ENCODE results near the gene AP1AR.
A peak's percentile ranks its signal among the peaks of the same experiment; 100 is the strongest.

The AP1AR gene

DNA sequence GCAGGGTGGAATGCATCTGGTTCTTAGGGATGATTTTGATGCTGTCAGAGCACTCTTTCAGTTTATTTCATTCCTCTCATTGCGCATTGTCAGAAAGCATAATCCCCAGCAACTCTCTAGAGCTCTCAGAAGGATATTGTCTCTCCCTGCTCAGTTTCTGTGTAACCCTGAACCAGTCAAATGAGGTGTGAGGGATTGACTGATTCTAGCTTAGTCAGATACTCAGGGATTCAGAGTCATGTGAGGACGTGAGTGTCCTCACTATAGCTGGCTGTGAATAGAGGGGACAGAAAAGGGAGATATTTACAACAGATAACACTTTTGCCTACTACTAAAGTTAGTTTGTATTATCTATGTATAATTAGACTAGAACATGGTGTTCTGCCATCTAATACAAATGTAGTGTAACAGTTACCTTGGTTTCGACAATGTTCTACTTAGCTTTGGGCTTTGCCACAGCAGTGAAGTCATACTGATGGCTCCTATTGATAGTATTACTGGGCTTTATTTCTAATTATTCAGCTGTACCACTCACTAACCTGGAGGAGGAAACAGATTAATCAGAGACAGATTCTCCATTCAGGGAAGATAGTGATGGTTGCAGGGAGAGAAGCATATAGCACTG is 19.5 kb downstream of the AP1AR start:
- no peak for TF ChIP-seq POLR2A (IDR thresholded peaks at IDR 0.05; ENCODE audit: low read length)
- TF ChIP-seq GATA1 (IDR thresholded peaks at IDR 0.05; ENCODE audit: low read depth, low read length) = no peak
- DNase-seq = peak in 1 of 2 experiments; percentile 5

DNA sequence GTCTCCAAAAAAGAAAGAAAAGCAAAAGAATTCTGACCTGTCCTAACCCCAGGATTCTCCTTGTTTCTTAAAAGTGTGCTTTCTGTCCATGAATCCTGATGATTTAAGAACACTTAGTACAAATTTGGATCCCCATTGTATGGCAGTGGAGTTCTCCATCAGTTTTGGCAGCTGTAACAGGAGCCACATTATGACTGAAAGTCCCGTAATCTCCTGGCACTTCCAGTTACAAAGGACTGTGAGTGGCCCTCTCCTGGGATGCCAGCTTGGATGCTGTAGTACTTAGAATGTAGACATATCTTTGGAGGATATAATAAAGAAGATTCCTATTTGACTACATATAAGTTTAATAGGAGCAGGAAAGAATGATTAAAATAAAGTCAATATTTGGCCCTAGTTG is 20.6 kb downstream of the AP1AR start:
- TF ChIP-seq POLR2A (IDR thresholded peaks at IDR 0.05; ENCODE audit: low read length) (no peak), GATA1 (IDR thresholded peaks at IDR 0.05; ENCODE audit: low read depth, low read length) (no peak)
- no peak for DNase-seq

DNA sequence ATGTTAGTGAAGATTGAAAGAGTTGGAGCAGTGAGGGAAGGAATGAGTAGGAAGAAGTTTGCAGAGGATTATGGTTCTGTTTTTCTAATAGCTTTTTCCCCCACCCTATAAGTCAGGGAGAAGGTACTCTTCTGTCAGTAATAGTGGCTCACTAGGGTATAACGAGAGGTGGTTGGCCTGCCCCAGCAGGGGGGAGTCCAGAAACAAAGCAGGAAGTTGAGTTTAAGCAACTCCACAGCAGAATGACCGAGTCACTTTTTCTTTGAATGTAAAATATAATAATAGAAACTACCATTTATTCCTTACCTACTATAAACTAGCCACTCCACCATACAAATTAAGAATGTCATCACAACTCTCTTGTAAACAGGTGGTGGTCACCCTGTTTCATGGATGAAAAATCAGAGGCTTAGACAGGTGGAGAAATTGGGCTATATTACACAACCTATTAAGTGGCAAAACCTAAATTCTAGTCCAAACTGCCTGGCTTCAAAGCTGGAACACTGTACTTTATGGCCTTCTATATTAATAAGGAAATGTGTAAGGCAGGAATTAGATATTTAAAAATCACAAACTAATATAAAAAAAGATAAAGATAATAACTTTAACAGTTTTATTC is 21.9 kb downstream of the AP1AR start:
- DNase-seq = no peak
- TF ChIP-seq GATA1 (IDR thresholded peaks at IDR 0.05; ENCODE audit: low read depth, low read length) (no peak), POLR2A (IDR thresholded peaks at IDR 0.05; ENCODE audit: low read length) (no peak)

DNA sequence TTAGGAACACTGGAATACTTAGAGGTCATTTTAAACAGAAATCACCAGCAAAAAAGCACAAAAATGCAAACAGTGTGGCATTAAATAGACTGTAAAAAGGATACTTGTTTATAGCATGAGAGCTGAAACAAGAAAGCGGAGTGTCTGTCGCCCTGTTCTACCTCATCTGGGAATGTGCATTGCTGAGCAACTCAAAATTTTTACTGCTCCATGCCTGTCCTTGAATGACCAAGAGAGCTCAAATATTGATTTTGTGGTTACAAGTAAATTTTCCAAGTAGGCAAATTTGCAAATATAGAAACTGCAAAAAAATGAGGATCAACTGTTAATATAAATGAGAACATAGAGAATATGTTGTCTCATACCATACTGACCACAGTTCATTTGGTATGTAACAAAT is 25.5 kb downstream of the AP1AR start:
- no peak for DNase-seq
- TF ChIP-seq POLR2A (IDR thresholded peaks at IDR 0.05; ENCODE audit: low read length) (no peak), GATA1 (IDR thresholded peaks at IDR 0.05; ENCODE audit: low read depth, low read length) (no peak)

DNA sequence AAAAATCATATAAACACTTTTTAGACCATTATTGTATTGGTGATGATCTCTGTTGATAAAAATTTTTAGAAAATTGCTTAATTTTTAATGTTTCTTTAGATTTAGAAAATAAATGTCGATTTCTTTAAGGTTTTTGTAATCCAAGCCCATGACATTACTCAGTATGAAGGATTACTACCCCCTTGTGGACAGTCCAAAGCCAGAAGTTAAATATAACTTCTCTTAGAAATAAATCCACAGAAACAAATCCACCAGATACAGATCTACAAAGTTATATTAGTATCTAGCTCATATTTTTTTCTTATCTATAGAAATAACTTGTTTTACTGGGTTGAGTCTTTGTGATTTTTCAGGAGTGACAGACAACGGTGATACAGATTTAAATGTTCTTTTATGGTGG is 35.2 kb downstream of the AP1AR start:
- no peak for TF ChIP-seq GATA1 (IDR thresholded peaks at IDR 0.05; ENCODE audit: low read depth, low read length)
- no peak for TF ChIP-seq POLR2A (IDR thresholded peaks at IDR 0.05; ENCODE audit: low read length)
- DNase-seq = peak; percentile 32 to 40

DNA sequence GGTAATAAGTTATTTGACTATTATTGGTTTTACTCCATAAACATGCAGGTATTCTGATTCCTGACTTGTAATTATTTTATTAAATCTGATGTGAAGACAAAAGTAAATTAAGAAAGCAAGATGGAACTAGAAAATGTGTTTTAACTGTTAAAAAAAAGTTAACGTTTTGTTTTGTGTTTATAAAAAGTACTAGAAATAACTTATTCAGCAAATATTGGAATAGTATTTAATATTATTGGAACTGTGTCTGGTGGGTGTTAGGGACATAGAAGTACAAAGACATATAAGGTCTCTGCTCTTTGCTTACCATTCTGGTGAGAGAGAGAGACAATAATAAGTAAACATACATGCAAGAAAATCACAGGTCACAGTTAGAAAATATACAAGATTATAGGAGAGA is 38.5 kb downstream of the AP1AR start:
- DNase-seq = no peak
- TF ChIP-seq POLR2A (IDR thresholded peaks at IDR 0.05; ENCODE audit: low read length) = no peak
- no peak for TF ChIP-seq GATA1 (IDR thresholded peaks at IDR 0.05; ENCODE audit: low read depth, low read length)

DNA sequence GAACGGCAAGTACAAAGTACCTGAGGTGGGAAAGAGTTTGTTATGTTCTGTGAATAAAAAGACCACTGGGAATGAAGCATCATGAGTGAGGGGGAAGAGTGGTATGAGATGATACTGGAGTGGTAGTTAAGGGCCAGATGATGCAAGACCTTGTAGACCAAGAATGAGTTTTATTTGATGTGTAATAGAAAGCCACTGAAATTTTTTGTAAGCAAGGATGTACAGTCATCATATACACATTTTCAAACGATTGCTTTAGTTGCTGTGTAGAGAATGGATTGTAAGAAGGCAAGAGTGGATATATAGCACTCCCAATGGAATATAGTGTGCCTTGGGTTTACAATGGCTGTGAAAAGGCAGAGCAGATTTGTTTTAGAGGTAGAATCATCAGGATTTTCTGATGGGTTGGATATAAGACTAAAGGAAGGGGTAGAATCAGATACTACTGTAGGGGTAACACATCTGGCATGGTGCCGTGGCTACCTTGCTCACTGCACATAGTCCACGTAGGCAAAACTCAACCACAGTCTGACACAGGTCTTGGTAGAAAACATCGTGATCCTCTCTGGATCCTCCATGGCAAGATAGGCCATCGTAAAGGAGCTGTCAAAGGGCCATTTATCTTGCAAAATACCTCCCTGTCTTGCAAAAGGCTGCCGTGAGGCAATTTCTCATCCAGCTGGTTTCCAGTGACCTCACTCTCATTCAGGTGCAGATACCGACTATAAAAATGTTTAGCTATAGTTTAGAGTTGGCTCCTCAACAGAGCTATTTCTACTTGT is 39.2 kb downstream of the AP1AR start:
- no peak for DNase-seq
- no peak for TF ChIP-seq GATA1 (IDR thresholded peaks at IDR 0.05; ENCODE audit: low read depth, low read length)
- TF ChIP-seq POLR2A (IDR thresholded peaks at IDR 0.05; ENCODE audit: low read length) = no peak

DNA sequence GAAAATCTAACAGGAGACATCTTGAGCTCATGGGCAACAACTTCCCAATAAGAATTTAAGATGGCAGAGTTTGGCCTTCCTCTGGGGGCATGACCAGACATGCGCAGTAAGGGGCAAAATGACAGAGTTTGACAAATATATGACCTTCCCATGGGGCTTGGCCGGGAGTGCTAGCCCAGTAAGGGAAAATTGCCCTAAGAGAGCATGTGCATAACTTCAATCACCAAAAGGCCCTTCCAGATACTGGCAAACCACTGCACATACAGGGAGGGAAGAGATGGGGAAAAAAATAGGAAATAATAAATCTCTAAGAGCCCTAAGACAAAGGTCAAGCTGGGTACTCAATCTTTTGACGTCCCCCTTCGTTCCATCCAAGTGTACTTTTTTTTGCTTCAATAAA is 40.7 kb downstream of the AP1AR start:
- no peak for TF ChIP-seq GATA1 (IDR thresholded peaks at IDR 0.05; ENCODE audit: low read depth, low read length)
- no peak for DNase-seq

DNA sequence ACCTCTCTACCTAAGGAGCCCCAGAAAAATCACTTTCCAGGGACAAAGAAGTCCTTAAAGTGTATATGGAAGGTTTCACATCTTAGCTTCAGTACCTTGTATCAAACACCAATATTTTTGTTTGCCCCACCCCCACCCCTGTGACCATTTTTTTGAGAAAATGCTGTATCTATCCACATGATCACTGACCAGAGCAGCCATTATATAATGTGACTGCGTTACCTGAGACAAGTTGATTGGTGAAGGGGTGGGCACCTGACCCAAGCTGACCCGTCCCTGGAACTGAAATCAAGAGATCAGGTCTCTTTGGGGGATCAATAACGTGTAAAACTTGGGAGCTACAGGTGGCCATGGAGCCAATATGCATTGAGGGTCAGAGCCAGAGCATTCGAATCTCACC is 43.4 kb downstream of the AP1AR start:
- no peak for DNase-seq
- TF ChIP-seq GATA1 (IDR thresholded peaks at IDR 0.05; ENCODE audit: low read depth, low read length) (no peak), POLR2A (IDR thresholded peaks at IDR 0.05; ENCODE audit: low read length) (no peak)

DNA sequence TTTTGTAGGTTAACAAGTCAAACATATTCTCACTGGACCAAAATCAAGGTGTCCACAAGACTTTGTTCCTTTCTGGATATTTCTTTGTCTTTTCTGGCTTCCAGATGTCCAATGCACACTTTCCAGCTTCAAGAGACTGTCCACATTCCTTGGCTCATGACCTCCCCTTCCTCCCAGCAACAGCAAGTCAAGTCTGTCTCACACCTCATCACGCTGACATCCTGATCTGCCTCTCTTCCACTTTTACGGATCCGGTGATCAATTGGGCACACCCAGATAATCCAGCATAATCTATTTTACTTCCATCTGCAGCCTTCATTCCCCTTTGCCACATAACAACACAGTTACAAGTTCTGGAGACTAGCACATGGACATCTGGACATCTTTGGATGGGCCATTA is 44.5 kb downstream of the AP1AR start:
- TF ChIP-seq POLR2A (IDR thresholded peaks at IDR 0.05; ENCODE audit: low read length) (no peak), GATA1 (IDR thresholded peaks at IDR 0.05; ENCODE audit: low read depth, low read length) (no peak)
- DNase-seq = no peak

DNA sequence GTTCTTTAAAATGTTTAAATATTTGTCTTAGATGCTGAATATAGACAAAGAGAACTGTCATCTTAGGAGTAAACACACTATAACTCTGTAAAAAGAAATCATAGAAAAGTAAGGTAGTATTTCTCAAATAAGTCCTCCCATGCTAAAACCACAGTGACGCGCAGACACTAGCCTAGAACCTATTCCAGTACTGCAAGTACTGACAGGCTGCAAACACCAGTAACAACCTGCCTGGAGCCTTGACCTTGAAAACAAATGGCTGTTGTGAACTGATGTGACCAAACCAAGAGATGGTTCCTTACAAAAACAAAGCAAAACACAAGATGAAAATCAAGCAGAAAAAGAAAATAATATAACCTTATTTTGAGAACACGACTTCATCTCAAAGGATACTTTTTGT is 45.6 kb downstream of the AP1AR start:
- DNase-seq = no peak
- TF ChIP-seq POLR2A (IDR thresholded peaks at IDR 0.05; ENCODE audit: low read length) (no peak), GATA1 (IDR thresholded peaks at IDR 0.05; ENCODE audit: low read depth, low read length) (no peak)

DNA sequence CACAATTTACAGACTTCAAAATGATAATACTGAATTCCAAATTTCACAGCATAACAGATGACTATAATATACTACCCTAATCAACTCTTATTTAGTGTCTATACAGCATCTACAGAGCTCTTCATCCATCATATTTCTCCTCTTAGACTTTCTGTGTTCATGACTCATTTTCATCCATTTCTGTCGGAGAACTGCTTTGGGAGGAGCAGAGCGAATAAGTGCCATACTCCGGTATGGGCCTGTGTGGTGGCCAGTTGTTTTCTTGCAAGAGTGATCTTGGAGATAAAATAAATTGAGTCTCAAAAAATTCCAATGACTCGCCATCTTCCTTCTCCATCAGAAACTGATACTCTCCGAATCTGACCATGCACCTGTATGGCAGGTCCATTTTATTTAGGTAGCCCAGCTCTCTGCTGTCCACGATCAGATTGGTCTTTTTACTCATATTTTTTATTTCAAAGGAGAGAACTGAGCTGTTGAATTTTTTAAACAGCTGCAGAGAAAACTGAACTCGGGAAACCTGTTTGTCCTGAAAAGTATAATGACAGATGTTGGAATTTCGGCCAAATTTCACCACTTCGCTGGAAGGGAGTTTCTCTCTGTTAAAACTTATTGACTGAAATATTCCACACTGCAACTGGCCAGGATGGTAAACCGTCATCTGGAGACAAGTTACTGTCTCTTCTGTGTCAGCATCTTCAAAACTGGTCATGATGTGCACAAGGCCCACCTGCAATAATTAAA is 46.3 kb downstream of the AP1AR start:
- TF ChIP-seq GATA1 (IDR thresholded peaks at IDR 0.05; ENCODE audit: low read depth, low read length) = no peak
- TF ChIP-seq POLR2A (IDR thresholded peaks at IDR 0.05; ENCODE audit: low read length) = no peak
- DNase-seq = no peak

DNA sequence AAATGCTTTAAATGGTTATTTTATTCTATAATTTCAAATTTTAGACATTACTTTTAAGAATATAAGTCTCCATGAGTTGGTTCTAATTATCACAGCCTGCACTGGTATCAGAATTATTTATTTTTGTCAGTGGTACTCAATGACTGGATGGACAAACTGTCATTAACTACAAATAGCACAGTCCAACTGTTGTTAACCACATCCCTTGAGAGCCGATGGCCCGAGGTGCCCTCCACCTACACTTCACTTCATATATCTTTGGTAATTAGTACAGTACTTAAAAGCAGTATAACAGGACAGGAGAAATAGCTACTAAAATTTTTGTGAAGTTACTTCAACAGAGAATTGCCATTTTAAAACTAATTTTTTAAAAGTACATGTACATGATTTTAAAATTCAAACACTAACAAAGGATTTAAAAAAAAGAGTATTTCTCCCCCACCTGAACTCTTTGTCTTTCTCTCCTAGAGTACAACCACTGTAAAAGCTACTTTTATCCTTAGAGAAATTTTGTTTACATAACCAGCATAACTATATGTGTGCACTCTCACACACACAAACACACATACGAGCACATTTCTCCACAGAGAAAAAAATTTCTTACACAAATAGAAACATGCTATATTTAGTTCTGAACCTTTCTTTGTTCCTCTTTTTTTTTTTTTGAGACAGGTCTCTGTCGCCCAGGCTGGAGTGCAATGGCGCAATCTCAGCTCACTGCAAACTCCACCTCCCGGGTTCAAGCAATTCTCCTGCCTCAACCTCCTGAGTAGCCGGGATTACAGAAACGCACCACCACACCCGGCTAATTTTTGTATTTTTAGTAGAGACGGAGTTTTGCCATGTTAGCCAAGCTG is 47.7 kb downstream of the AP1AR start:
- TF ChIP-seq POLR2A (IDR thresholded peaks at IDR 0.05; ENCODE audit: low read length) (no peak), GATA1 (IDR thresholded peaks at IDR 0.05; ENCODE audit: low read depth, low read length) (no peak)
- DNase-seq = no peak

All from erythroblast (primary cell).